ENCODE data around the gene LGR4. TPM values are rescaled to one million over a fixed set of nuclear protein-coding genes. Genes with fewer than 3 reads are reported as not detected.

LGR4 gene
- total RNA-seq, 1 donor from 2014 or later, result 62.7 TPM

- no peak overlapping the region for H3K4me3 ChIP-seq (ENCODE audit: low read depth, low read length)
Measured at GRCh38 chr11:27429761-27430393, 42.7 kb downstream of the LGR4 start.

GRCh38 chr11:27427183-27427980 lies 45.2 kb downstream of the LGR4 start:
- no peak for DNase-seq (ENCODE audit: low read depth)
- no peak overlapping the region for H3K4me3 ChIP-seq (ENCODE audit: low read depth, low read length)
- TF ChIP-seq CTCF (conservative IDR thresholded peaks at IDR 0.05; ENCODE audit: low read depth, low read length), result no peak

More at GRCh38 chr11:27429761-27430393, 42.7 kb downstream of the LGR4 start:
- no peak for TF ChIP-seq CTCF (conservative IDR thresholded peaks at IDR 0.05; ENCODE audit: low read depth, low read length)
- DNase-seq (ENCODE audit: low read depth), result no peak

DNA sequence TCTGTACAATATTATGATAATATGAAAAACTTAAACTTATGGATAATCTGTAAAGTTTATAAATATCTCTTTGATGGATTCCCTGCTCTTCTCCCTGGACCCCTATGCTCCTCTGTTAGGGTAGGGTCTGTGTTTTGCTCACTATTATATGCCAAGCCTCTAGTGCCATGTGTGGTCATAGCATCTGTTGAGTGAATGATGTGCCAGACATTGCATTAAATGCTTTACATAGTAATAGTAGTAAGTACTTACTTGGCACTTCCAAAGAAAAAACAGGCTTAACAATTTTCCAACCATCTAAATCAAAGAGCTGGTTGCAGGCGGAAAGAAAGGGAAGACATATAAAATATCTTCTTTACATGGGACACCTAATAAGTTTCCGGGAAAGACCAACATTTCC lies 46.8 kb downstream of the LGR4 start:
- DNase-seq (ENCODE audit: low read depth), result no peak
- H3K4me3 ChIP-seq (ENCODE audit: low read depth, low read length), result no peak overlapping the region
- TF ChIP-seq CTCF (conservative IDR thresholded peaks at IDR 0.05; ENCODE audit: low read depth, low read length), result no peak

- no peak overlapping the region for H3K4me3 ChIP-seq (ENCODE audit: low read depth, low read length)
- TF ChIP-seq CTCF (conservative IDR thresholded peaks at IDR 0.05; ENCODE audit: low read depth, low read length), result no peak
- peak; percentile 61 for DNase-seq (ENCODE audit: low read depth)
Measured at GRCh38 chr11:27423125-27423524, 49.5 kb downstream of the LGR4 start.

GRCh38 chr11:27421819-27422494 lies 50.6 kb downstream of the LGR4 start:
- no peak for TF ChIP-seq CTCF (conservative IDR thresholded peaks at IDR 0.05; ENCODE audit: low read depth, low read length)
- H3K4me3 ChIP-seq (ENCODE audit: low read depth, low read length), result no peak overlapping the region
- DNase-seq (ENCODE audit: low read depth), result no peak

GRCh38 chr11:27420722-27421572 lies 51.6 kb downstream of the LGR4 start:
- TF ChIP-seq CTCF (conservative IDR thresholded peaks at IDR 0.05; ENCODE audit: low read depth, low read length), result no peak
- no peak for DNase-seq (ENCODE audit: low read depth)

More at GRCh38 chr11:27420722-27421572, 51.6 kb downstream of the LGR4 start:
- H3K4me3 ChIP-seq (ENCODE audit: low read depth, low read length), result no peak overlapping the region

Measured in epithelial cell of proximal tubule (primary cell).